ENCODE data around the gene TXNRD1.

DNA sequence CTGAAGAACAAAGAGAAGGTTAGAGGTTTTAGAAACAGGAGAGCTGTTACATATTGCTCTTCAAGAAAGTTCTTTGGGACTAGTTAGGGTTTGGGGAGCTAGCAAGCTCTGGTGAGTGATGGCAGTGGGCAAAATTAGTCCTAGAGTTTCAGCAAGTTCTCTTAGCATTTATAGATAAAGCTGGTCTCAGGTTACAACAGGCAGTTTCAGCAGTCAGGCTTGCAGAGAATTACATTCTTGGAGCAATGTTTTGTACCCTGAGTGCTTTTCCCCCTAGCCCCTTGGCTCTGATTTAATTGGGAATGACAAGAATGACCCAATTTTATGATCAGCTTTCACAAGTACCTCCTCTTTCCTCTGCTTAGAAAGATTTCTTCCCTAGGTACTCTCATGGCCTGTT, 66.5 kb downstream of the TXNRD1 start:
- TF ChIP-seq, protein P1, sequence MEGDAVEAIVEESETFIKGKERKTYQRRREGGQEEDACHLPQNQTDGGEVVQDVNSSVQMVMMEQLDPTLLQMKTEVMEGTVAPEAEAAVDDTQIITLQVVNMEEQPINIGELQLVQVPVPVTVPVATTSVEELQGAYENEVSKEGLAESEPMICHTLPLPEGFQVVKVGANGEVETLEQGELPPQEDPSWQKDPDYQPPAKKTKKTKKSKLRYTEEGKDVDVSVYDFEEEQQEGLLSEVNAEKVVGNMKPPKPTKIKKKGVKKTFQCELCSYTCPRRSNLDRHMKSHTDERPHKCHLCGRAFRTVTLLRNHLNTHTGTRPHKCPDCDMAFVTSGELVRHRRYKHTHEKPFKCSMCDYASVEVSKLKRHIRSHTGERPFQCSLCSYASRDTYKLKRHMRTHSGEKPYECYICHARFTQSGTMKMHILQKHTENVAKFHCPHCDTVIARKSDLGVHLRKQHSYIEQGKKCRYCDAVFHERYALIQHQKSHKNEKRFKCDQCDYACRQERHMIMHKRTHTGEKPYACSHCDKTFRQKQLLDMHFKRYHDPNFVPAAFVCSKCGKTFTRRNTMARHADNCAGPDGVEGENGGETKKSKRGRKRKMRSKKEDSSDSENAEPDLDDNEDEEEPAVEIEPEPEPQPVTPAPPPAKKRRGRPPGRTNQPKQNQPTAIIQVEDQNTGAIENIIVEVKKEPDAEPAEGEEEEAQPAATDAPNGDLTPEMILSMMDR (IDR thresholded peaks at IDR 0.05 in 8 of 11, conservative IDR thresholded peaks at IDR 0.05 in 3 of 11) = no peak
- no peak for TF ChIP-seq POLR2A (IDR thresholded peaks at IDR 0.05)

Measured in spleen (tissue), 7 donors.